Fibroblast of skin of right quadriceps (primary cell): ENCODE data around the gene ROPN1.
"Not testable (repeated sequence)": the region's sequence is repeated elsewhere in the genome, so short reads cannot be mapped to it uniquely, and the experiment has no call there.

Source experiments
- DNase-seq: peaks from one replicate; pipeline ENCODE4 v3.0.0-alpha.2; 2013

Gene ROPN1

DNA sequence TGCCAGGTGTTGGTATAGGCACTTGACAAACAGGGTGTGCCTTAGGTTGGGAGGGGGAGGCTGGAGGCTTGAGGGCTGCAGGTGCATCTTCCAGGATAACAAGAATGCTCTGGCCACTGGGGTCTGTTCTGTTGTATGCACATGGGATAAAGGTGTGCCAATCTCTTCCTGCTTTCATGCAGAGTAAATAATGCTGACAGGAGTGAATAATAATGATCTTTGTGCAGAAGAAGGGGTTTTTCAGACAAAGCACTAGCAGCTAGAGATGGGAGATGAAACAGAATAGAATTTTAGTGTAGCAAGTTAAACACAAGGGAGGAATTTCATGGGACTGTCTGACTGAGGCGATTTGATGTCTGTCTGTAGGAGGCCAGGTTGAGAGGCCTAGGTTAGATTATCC lies 1.9 kb upstream of the ROPN1 start:
- no peak for DNase-seq

DNA sequence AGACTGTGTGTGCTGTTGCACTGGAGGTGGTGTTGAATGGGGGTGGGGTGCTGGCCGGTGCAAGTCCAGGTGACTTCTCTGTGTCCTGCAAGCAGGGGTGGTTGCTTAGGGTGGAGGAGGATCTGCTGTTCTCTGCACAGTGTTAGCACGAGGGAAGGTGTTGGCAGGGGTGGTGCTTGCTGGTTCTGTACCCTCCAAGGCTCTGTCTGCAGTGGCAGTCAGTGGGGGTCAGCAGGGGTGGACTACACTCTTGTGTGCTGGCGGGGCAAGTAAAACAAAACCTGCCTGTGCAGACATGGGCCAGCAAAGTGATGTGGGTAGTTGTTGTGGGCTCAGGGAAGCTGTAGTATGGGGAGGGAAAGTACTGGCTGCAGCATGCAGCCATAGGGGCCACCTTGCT lies 5.5 kb downstream of the ROPN1 start:
- no peak for DNase-seq

GRCh38 chr3:123984957-123985356 lies 7.0 kb downstream of the ROPN1 start:
- DNase-seq, result no peak

DNA sequence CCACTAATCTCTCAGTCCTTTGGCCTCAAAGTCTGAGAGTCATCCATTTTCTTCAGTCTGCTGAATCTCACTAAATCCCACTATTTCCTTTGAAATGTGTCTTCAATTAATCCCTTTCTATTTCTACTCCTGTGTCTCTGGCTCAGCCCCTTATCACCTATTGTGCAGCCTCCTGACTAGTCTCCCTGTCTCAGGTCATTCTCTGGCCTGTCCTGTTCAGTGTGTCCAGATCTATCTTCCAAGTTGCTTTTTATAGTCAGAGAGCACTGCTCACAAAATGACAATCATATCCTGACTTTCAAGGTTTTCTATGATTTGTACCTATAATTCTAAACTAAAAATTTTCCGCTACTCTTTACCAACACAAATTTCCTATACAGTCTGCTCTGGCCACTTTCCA lies 7.6 kb downstream of the ROPN1 start:
- DNase-seq, result no peak

GRCh38 chr3:123981317-123981716 lies 10.6 kb downstream of the ROPN1 start:
- DNase-seq, result not testable (repeated sequence)

DNA sequence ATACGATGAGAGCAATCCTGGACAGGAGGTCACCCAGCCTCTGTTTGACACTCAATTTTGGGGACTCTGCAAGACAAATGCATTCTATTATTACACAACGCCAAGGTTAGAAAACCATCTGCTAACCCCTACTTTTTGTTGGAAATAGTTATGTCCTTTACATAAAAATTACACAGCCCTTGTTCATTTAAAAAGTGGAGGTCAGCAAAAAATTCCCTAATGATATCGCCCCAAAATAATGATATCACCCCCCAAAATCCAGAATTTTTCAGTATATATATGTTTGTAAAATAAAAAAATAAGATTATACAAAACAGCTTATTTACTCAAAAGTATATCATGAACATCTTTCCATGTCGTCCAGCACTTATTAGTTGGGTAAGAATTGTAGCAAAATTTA lies 11.4 kb downstream of the ROPN1 start:
- DNase-seq, result no peak

- DNase-seq, result peak; percentile 45
Observed at GRCh38 chr3:123979525-123980501, 12.1 kb downstream of the ROPN1 start.

- DNase-seq, result not testable (repeated sequence)
Observed at GRCh38 chr3:123976904-123977303, 15.0 kb downstream of the ROPN1 start.

- peak; percentile 68 for DNase-seq
Observed at GRCh38 chr3:123976181-123976898, 15.6 kb downstream of the ROPN1 start.

DNA sequence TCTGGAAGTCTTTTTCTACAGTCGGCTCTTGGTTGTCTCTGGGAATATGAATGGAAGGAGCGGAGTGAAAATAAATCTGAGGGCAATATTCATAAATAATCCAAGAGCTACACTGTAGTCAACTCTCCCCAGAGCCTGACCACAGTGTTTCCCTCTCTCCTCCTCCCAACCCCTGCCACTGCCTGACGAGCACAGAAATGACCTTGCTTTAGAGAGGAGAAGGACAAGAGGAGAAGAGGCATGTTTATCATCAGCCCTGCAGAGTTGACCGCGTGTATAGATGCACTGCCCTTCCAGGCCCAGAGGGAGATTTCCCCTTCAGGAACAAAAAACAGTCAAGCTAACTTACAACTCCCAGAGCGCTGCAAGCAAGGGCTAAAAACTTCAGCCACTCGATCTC lies 16.9 kb downstream of the ROPN1 start:
- not testable (repeated sequence) for DNase-seq

DNA sequence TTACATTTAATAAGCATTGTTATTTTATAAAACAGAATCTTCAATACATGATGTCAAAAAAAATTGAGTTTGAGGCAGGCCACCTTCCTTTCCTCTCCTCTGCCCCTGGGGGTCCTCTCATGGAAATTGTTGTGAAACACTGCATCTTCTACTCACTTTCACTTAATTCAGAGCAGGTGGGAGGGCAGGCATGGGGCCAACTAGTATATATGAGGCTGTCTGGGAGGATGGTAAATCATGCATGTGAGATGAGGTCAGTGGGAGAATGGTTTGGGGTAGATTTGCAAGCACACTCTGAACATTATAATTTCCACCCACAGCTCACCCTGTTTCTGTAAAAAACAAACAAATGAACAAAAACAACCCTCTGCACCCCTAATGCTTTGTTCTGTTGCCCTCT lies 20.5 kb downstream of the ROPN1 start:
- peak; percentile 53 for DNase-seq

DNA sequence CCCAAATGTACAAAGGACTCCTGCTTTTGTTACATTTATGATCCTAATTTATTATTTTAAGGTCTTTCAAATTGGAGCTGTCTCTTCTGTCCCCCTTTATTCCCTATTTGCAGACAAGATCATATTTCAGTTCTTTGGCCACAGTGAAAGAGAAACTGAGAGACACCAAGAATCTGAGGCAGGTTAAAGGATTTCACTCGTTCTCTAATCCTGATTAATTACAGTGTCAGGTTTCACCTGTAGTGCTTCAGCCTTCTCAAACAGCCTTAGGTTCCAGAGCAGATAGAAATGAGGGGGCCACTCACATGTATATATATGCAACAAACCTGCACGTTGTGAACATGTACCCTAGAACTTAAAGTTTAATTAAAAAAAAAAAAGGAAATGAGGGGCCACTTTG lies 24.7 kb downstream of the ROPN1 start:
- DNase-seq, result not testable (repeated sequence)

- DNase-seq, result not testable (repeated sequence)
Observed at GRCh38 chr3:123966799-123967198, 25.1 kb downstream of the ROPN1 start.

GRCh38 chr3:123964793-123965192 lies 27.1 kb downstream of the ROPN1 start:
- DNase-seq, result not testable (repeated sequence)

GRCh38 chr3:123961508-123961856 lies 30.4 kb downstream of the ROPN1 start:
- no peak for DNase-seq

GRCh38 chr3:123960781-123961507 lies 31.0 kb downstream of the ROPN1 start, which contains the start of gene CCDC14:
Gene CCDC14, minus strand, starts transcription at chr3:123961229. Its CDS starts 56 bp downstream, at chr3:123961173.
- peak; percentile 97 for DNase-seq

DNA sequence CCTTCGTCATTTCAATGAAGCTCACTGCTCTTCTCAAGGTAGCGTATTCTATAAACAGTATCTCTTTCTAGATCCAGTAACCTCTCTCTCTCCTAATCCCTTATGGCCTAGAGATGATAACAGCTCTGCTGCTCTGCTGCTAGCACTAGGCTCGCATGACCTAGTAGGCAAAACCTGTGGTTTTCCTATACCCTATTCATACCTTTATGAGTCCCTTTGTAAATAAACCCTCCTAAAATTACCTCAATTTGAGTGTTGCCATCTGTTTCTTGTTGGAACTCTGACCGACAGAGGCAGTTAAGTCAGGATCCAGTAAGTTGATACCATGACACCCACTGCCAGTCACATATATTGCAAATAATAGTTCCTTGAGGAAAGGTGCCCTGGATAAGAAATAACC lies 38.2 kb downstream of the ROPN1 start:
- DNase-seq, result no peak

GRCh38 chr3:123952844-123953520 lies 38.9 kb downstream of the ROPN1 start:
- no peak for DNase-seq

DNA sequence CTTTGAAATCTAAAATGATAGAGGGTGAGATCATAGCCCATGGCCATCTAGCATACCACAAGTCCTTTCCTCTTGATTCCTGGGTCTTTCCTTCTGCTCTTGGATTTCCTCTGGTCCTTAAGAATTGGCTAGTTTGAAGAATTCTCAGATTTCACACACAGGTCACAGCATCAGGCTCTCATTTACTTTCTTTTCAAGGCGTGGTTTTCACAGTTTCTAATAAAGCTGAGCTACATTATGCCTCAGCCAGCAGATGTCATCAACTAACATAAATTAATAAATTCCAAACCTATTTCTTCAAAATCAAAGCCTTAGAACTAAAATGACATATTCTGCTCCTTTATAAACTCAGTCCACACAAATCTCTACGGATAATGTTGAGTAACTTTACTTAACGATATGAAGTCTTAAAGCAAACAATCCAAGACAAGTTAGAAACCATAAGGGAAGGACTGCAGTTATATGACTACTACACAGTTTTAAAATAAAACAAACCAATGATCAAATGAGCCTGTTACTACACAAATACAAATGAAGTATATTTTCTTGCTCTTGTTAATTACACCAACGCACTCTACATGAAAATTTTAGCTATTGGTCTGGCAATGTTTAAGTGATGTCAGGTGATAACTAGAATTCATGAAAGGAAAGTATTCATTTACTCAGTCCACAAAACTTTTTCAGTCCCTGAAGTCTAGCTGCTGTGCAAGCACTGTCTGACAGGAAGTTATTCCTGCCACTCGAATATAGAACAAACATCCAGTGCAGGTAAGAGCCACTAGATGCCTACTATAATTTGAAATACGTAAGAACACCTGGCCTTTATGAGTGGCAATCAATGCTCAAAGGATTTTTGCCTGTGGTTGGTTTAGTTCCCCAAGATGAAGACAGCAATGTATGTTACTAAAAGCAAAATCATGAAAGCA lies 40.1 kb downstream of the ROPN1 start:
- DNase-seq, result no peak

DNA sequence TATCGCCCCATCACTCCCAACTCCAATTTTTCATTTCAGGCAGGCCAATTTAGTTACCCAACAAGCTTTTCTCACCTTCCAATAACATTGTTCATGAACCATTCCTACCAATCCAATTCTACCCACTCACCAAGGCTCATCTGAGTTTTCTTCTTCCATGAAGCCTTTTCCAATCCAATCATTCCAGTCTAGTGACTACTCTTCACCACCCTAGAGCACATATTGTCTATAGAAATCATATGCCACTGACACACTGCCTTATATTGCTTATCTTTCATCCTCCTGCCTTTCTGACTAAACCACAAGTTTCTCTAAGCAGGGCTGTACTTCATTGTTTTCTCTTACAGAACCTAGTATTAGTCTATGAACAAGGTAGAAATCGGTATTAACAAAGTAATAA lies 42.3 kb downstream of the ROPN1 start:
- DNase-seq, result peak; percentile 61

- no peak for DNase-seq
Observed at GRCh38 chr3:123948449-123948848, 43.5 kb downstream of the ROPN1 start.

GRCh38 chr3:123947482-123947881 lies 44.4 kb downstream of the ROPN1 start:
- DNase-seq, result no peak
